Measurements from ENCODE around the gene ZHX3. TPM values are rescaled to one million over a fixed set of nuclear protein-coding genes. Genes with fewer than 3 reads are reported as not detected.

The ZHX3 gene
- total and polyA plus RNA-seq, 2 of the 4 experiments (the other 2 are of a cell fraction): 25.0 to 28.0 TPM

- H4K8ac ChIP-seq (ENCODE audit: low read depth in 2 of 2, low read length in 2 of 2): no peak overlapping the region
- H2BK120ac ChIP-seq (ENCODE audit: low read depth, low read length): no peak overlapping the region
- DNase-seq (no peak), ATAC-seq (ENCODE audit: low read depth) (no peak)
- H3K79me1 ChIP-seq (ENCODE audit: low read depth in 1 of 2, low read length in 2 of 2): no peaks in the 10 kb centered on the region
- H3K36me3 ChIP-seq (ENCODE audit: control insufficient read depth, insufficient read depth, low read length): no peaks in the 10 kb centered on the region; the same call in 1 of the 2 replicates
- H3K4me1 ChIP-seq (ENCODE audit: control insufficient read depth, insufficient read depth, low read length): peaks cover 6% of the 10 kb centered on the region; the same call in 1 of the 2 replicates
- H2BK20ac ChIP-seq (ENCODE audit: low read depth, low read length): no peak overlapping the region
- no peak overlapping the region for H3K56ac ChIP-seq (ENCODE audit: extremely low read depth, insufficient read depth, low read length)
- H3K18ac ChIP-seq (ENCODE audit: low read depth, low read length): no peak overlapping the region
- no peak overlapping the region for H3K4me3 ChIP-seq (ENCODE audit: insufficient read depth, low read depth, low read length)
- WGBS, 2 experiments (ENCODE audit: extremely low coverage in 2 of 2, insufficient read length in 1 of 2): 71% methylated on average over 1 of the region's 4 CpGs; no CpG with 5 or more reads in 1 of the 2 experiments
- H3K4me2 ChIP-seq (ENCODE audit: low read depth, low read length): no peak overlapping the region
- H4K91ac ChIP-seq (ENCODE audit: insufficient read depth, low read depth, low read length): no peak overlapping the region
- H3K4ac ChIP-seq (ENCODE audit: low read depth, low read length): no peak overlapping the region
- ChIA-PET POLR2A (ENCODE audit: unreplicated experiment) (no interaction called here), CTCF (no interaction called here)
- in situ Hi-C loops (cut with MboI; ENCODE audit: low sequenced_read_pairs): no loop called here
- no peak overlapping the region for H3K23ac ChIP-seq (ENCODE audit: low read depth, low read length)
- no peaks in the 10 kb centered on the region for H3K9me3 ChIP-seq (ENCODE audit: control insufficient read depth, insufficient read depth, low read length)
- no peak overlapping the region for H2AK5ac ChIP-seq (ENCODE audit: low read depth, low read length)
- no peak overlapping the region for H3K9ac ChIP-seq (ENCODE audit: low read depth, low read length)
- H2BK5ac ChIP-seq (ENCODE audit: low read depth, low read length, poor library complexity, severe bottlenecking): no peak overlapping the region
- H2BK15ac ChIP-seq (ENCODE audit: low read depth, low read length): no peak overlapping the region
- TF ChIP-seq RAD21 (IDR thresholded peaks at IDR 0.05; ENCODE audit: low read length) (no peak), MAZ (IDR thresholded peaks at IDR 0.05; ENCODE audit: borderline replicate concordance, low read depth, low read length) (no peak), MAFK (IDR thresholded peaks at IDR 0.05; ENCODE audit: low read depth, low read length) (no peak), POLR2A (IDR thresholded peaks at IDR 0.05; ENCODE audit: low read depth, low read length) (no peak), NFE2L2 (IDR thresholded peaks at IDR 0.05; ENCODE audit: low read depth, low read length) (no peak), CHD1 (IDR thresholded peaks at IDR 0.05; ENCODE audit: low read depth, low read length) (no peak), CEBPB (IDR thresholded peaks at IDR 0.05; ENCODE audit: low read depth, low read length) (no peak), RCOR1 (IDR thresholded peaks at IDR 0.05; ENCODE audit: insufficient replicate concordance, low read length) (no peak), MXI1 (IDR thresholded peaks at IDR 0.05; ENCODE audit: borderline replicate concordance, low read depth, low read length) (no peak), BHLHE40 (IDR thresholded peaks at IDR 0.05; ENCODE audit: low read depth, low read length) (no peak)
- dilution Hi-C loops (cut with HindIII; ENCODE audit: low sequenced_read_pairs, unreplicated experiment): no loop called here
- H3K27ac ChIP-seq (ENCODE audit: insufficient read depth, low read length): no peak overlapping the region
- H4K5ac ChIP-seq (ENCODE audit: low read depth, low read length): no peak overlapping the region
- BruUV-seq (replicated peaks): no TSS peak
- H3K9me1 ChIP-seq (ENCODE audit: insufficient read depth, low read length): no peaks in the 10 kb centered on the region; the same call in 1 of the 2 replicates
- H3K27me3 ChIP-seq (ENCODE audit: control insufficient read depth, insufficient read depth, low read length): no peaks in the 10 kb centered on the region
- no peak overlapping the region for H3K14ac ChIP-seq (replicated peaks; ENCODE audit: low read depth, low read length)
- no peak overlapping the region for H2AK9ac ChIP-seq (replicated peaks; ENCODE audit: low read depth, low read length, poor library complexity)
- intact Hi-C loops (cut with micrococcal nuclease): no loop called here
- H4K20me1 ChIP-seq (ENCODE audit: insufficient read depth, low read length): no peaks in the 10 kb centered on the region
- H2AFZ ChIP-seq (replicated peaks; ENCODE audit: low read length, poor library complexity): no peak overlapping the region
These were observed 34.6 kb upstream of the ZHX3 start for GRCh38 chr20:41352106-41352505.
